GM23338 (cell line): Measurements from ENCODE around the gene FKBP8. TPM values are rescaled to one million over a fixed set of nuclear protein-coding genes. Genes with fewer than 3 reads are reported as not detected.

Experiments
- ATAC-seq: fragments of 200-7000 bp; cut with Tn5 transposase; 3 replicates; pipeline ENCODE4 v1.9.1; 2020
- DNase-seq: peaks from one replicate; pipeline ENCODE4 v3.0.0-alpha.2; 2015; ENCODE audit warnings: low spot score
- H2AFZ ChIP-seq: fragments of 200-600 bp; sonication (generic); 2 replicates; pipeline ENCODE4 v1.8.0; 2016; ENCODE audit warnings: antibody characterized with exemption, mild to moderate bottlenecking, moderate library complexity
- H3F3A ChIP-seq: fragments of 200-600 bp; sonication (generic); replicated peaks from 2 replicates; pipeline ENCODE4 v1.8.0; 2017; ENCODE audit warnings: antibody characterized with exemption, mixed run types, low read depth
- H3K27ac ChIP-seq: fragments of 200-600 bp; sonication (generic); 2 replicates; pipeline ENCODE4 v1.6.1; 2016; ENCODE audit warnings: low read depth
- H3K27me3 ChIP-seq: fragments of 200-600 bp; sonication (generic); 2 replicates; pipeline ENCODE4 v1.8.0; 2016; ENCODE audit warnings: mild to moderate bottlenecking, mixed run types, moderate library complexity; ENCODE audit not compliant: insufficient read depth
- H3K36me3 ChIP-seq: fragments of 200-600 bp; sonication (generic); 2 replicates; pipeline ENCODE4 v1.8.0; 2016; ENCODE audit warnings: mild to moderate bottlenecking; ENCODE audit not compliant: insufficient read depth
- H3K4me1 ChIP-seq: fragments of 200-600 bp; sonication (generic); 2 replicates; pipeline ENCODE4 v1.8.0; 2016; ENCODE audit warnings: mild to moderate bottlenecking, moderate library complexity; ENCODE audit not compliant: insufficient read depth
- H3K4me2 ChIP-seq: fragments of 200-600 bp; sonication (generic); 2 replicates; pipeline ENCODE4 v1.7.1; 2017; ENCODE audit warnings: mixed run types
- H3K4me3 ChIP-seq: fragments of 200-600 bp; sonication (generic); 2 replicates; pipeline ENCODE4 v1.6.1; 2016; ENCODE audit warnings: mixed run types
- H3K79me2 ChIP-seq: fragments of 200-600 bp; sonication (generic); replicated peaks from 2 replicates; pipeline ENCODE4 v1.8.0; 2017; ENCODE audit warnings: mild to moderate bottlenecking; ENCODE audit not compliant: insufficient read depth
- H3K9me2 ChIP-seq: fragments of 200-600 bp; sonication (generic); 2 replicates; pipeline ENCODE4 v1.8.0; 2017; ENCODE audit not compliant: insufficient read depth
- H4K20me1 ChIP-seq: fragments of 200-600 bp; sonication (generic); replicated peaks from 2 replicates; pipeline ENCODE4 v1.8.0; 2017; ENCODE audit warnings: mild to moderate bottlenecking; ENCODE audit not compliant: insufficient read depth
- H3K27ac Mint-ChIP-seq: 2 replicates; pipeline ENCODE4 v1.8.0; 2020; ENCODE audit warnings: inconsistent platforms, mild to moderate bottlenecking, moderate library complexity, mixed read lengths
- H3K27me3 Mint-ChIP-seq: 3 replicates; pipeline ENCODE4 v1.8.0; 2022; ENCODE audit warnings: low read depth, mild to moderate bottlenecking, moderate library complexity, mixed read lengths, inconsistent platforms; ENCODE audit not compliant: insufficient read depth, poor library complexity
- H3K36me3 Mint-ChIP-seq: 3 replicates; pipeline ENCODE4 v1.8.0; 2021; ENCODE audit warnings: low read depth, mild to moderate bottlenecking, inconsistent platforms, moderate library complexity, mixed read lengths
- H3K4me1 Mint-ChIP-seq: 3 replicates; pipeline ENCODE4 v1.8.0; 2020; ENCODE audit warnings: mild to moderate bottlenecking, inconsistent platforms, mixed read lengths
- H3K4me3 Mint-ChIP-seq: 3 replicates; pipeline ENCODE4 v1.8.0; 2021; ENCODE audit warnings: moderate library complexity, mild to moderate bottlenecking, inconsistent platforms, mixed read lengths
- H3K9me3 Mint-ChIP-seq: 3 replicates; pipeline ENCODE4 v1.8.0; 2020; ENCODE audit warnings: moderate library complexity, mild to moderate bottlenecking, inconsistent platforms, mixed read lengths
- CREB1 ChIP-seq: fragments of 250-450 bp; sonication (Bioruptor Pico); IDR thresholded peaks from 2 replicates; pipeline ENCODE4 v1.5.0; 2020; ENCODE audit warnings: low read depth, mild to moderate bottlenecking, moderate library complexity
- ETS1 ChIP-seq: IDR thresholded peaks from 2 replicates; pipeline ENCODE4 v1.6.1; 2016; ENCODE audit warnings: antibody characterized with exemption
- EZH2 ChIP-seq: fragments of 200-600 bp; sonication (generic); IDR thresholded peaks from one replicate; pipeline ENCODE4 v1.8.0; 2017; ENCODE audit warnings: antibody characterized with exemption, mild to moderate bottlenecking, low read depth; ENCODE audit not compliant: unreplicated experiment
- EZH2phosphoT487 ChIP-seq: fragments of 200-600 bp; sonication (generic); IDR thresholded peaks from one replicate; pipeline ENCODE4 v1.8.1; 2018; ENCODE audit warnings: antibody characterized with exemption; ENCODE audit not compliant: unreplicated experiment
- NANOG ChIP-seq: IDR thresholded peaks from 2 replicates; pipeline ENCODE4 v1.6.1; 2016; ENCODE audit warnings: antibody characterized with exemption, borderline replicate concordance
- ZNF114 ChIP-seq: fragments of 250-450 bp; sonication (Bioruptor Pico); IDR thresholded peaks from 2 replicates; pipeline ENCODE4 v1.5.0; 2020; ENCODE audit warnings: mild to moderate bottlenecking, moderate library complexity
- ZNF331 ChIP-seq: fragments of 250-450 bp; sonication (Bioruptor Pico); IDR thresholded peaks from 2 replicates; pipeline ENCODE4 v1.5.0; 2020; ENCODE audit warnings: low read depth, mild to moderate bottlenecking, moderate library complexity
- ZNF462 ChIP-seq: fragments of 250-450 bp; sonication (Bioruptor Pico); IDR thresholded peaks from 2 replicates; pipeline ENCODE4 v1.5.0; 2020; ENCODE audit warnings: mild to moderate bottlenecking, moderate library complexity
- polyA plus RNA-seq: library from polyadenylated mRNA; unstranded; fragments of >200 nt; fragmentation: Nextera tagmentation; extraction: Ambion mirVana; gene quantifications from 2 replicates; pipeline ENCODE4 v1.2.1, GENCODE V29; 2016
- total RNA-seq: library from RNA; depleted of rRNA; stranded (reverse); fragments of >200 nt; shearing (Covaris generic); gene quantifications from 2 replicates; pipeline ENCODE4 v1.2.3, GENCODE V29; 2014

The FKBP8 gene
- total and polyA plus RNA-seq, 2 experiments from 2014 or later, result 158 to 367 TPM

- TF ChIP-seq ZNF462 (CRISPR knock-in tag) (no peak), EZH2phosphoT487 (no peak), EZH2 (no peak), ETS1 (no peak), NANOG (no peak)
Observed at GRCh38 chr19:18574691-18575291, 31.4 kb upstream of the FKBP8 start (continued).

GRCh38 chr19:18571564-18572344, 28.4 kb upstream of the FKBP8 start, which contains the start of gene UBA52:
UBA52 (plus strand) TSS chr19:18571857; CDS start chr19:18573301, 1,444 bp downstream.
- Mint-ChIP-seq H3K4me3 (peak within 1 kb of the TSS; percentile 88), H3K9me3 (no peaks in the 10 kb centered on the region), H3K27ac (peak within 1 kb of the TSS; percentile 65), H3K27me3 (peaks cover 20% of the 10 kb centered on the region), H3K36me3 (peaks cover 84% of the 10 kb centered on the region), H3K4me1 (peaks cover 12% of the 10 kb centered on the region)
- Histone ChIP-seq H3K9me2 (no peaks in the 10 kb centered on the region), H3K4me1 (peaks cover 8% of the 10 kb centered on the region), H3K36me3 (peaks cover 52% of the 10 kb centered on the region), H2AFZ (peak within 1 kb of the TSS; percentile 28; the same call in 1 of the 2 replicates), H3K79me2 (peaks cover 29% of the 10 kb centered on the region), H3F3A (peaks cover 43% of the 10 kb centered on the region), H3K4me3 (peak within 1 kb of the TSS; percentile 99), H4K20me1 (peaks cover 31% of the 10 kb centered on the region), H3K27me3 (no peaks in the 10 kb centered on the region), H3K4me2 (peak within 1 kb of the TSS; percentile 100), H3K27ac (peak within 1 kb of the TSS; percentile 80)
- ATAC-seq, result peak; percentile 96
- peak; percentile 99 for DNase-seq
- TF ChIP-seq ZNF331 (CRISPR knock-in tag) (no peak), ETS1 (peak; percentile 97), ZNF114 (no peak), CREB1 (CRISPR knock-in tag) (peak; percentile 96)
